Left ventricle myocardium superior (tissue), 1 donor: ENCODE measurements around the gene FGF18. TPM values are rescaled to one million over a fixed set of nuclear protein-coding genes. Genes with fewer than 3 reads are reported as not detected.
A peak's percentile ranks its signal among the peaks of the same experiment; 100 is the strongest.

Experiments
- ATAC-seq: fragments of 200-7000 bp; cut with Tn5 transposase; one replicate; pipeline ENCODE4 v1.9.1; 2020; ENCODE audit warnings: mild to moderate bottlenecking, moderate library complexity
- DNase-seq: peaks from one replicate; pipeline ENCODE4 v3.0.0-alpha.2; 2020
- intact Hi-C: fragments of 100-400 bp; cut with micrococcal nuclease; formaldehyde crosslinking; loops from one replicate; pipeline ENCODE4 v1.11.0; 2022
- total RNA-seq: library from RNA; stranded (reverse); fragmentation: NEBNext Ultra II Directional; extraction: Animal tissue kit (Norgen Biotek cat#: 25700); gene quantifications from one replicate; pipeline ENCODE4 v1.2.1, GENCODE V29; 2021
- donor health status: DM: no; HTN: yes; CAD: no; lungs with severe emphysema.

Gene FGF18
- total RNA-seq, 1 donor from 2014 or later: 18.5 TPM

DNA sequence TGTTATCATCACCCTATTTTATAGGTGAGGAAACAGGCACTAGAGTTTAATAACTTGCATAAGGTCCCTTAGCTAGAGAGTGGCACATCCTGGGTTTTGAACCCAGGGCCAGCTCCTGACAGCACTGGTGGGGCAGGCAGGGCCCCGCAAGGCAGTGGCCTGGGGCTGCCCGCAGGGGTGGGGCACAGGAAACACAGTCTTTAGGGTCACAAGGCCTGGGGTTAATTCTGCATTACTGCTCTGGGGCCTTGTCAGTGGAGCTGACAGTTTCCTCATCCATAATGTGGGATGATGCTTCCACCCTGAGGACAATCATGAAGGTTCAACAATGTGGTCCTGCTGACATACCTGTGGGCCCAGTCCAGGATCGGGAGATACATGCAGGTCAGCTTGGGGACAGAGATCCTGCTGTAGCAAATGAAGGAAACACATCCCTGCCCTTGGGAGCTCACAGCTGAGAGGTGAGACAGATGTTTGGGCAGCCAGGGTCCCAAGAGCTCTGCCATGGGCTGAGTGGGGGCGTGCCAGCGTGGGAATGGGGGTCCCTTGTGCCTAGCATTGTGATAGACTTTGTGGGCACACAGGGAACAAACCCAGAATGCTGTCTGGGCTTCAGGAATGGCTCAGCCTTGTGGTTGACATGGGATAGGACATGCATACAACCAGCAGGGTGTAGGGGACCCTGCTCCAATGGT, 14.7 kb downstream of the FGF18 start:
- no peak for ATAC-seq
- no peak for DNase-seq
- intact Hi-C loops: no loop called here

DNA sequence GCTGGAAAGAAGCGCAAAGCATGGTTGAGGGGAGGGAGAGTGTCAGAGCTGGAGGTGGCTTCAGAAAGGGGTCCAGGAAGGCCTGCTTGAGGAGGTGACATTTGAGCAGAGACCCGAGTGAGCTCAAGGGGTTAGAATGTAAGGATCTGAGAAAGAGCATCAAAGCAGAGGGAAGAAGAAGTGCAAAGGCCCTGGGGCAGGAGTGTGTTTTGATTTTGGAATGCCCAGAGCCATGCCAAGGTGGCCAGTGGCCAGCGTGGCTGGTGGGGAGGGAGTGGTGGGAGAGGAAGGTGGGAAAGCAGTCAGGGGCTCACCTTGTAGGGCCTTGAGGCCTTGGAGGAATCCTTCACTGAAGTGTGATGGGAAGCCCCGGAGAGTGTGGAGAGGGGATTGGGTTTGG, 15.4 kb downstream of the FGF18 start:
- intact Hi-C loops: no loop called here
- DNase-seq (no peak), ATAC-seq (no peak)

DNA sequence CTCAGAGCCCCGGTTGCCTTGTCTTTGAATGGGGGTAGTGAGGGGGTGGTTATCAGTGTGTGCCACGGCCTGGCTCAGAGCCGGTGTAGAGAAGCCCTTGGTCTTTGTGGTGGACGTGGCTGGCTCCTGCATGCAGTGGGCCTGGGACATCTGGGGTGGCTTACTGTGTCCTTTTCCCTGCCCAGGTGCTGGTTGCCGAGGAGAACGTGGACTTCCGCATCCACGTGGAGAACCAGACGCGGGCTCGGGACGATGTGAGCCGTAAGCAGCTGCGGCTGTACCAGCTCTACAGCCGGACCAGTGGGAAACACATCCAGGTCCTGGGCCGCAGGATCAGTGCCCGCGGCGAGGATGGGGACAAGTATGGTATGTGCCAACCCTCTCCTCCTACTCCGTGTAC, 16.5 kb downstream of the FGF18 start:
- intact Hi-C loops: no loop called here
- no peak for DNase-seq
- peak; percentile 8 for ATAC-seq

DNA sequence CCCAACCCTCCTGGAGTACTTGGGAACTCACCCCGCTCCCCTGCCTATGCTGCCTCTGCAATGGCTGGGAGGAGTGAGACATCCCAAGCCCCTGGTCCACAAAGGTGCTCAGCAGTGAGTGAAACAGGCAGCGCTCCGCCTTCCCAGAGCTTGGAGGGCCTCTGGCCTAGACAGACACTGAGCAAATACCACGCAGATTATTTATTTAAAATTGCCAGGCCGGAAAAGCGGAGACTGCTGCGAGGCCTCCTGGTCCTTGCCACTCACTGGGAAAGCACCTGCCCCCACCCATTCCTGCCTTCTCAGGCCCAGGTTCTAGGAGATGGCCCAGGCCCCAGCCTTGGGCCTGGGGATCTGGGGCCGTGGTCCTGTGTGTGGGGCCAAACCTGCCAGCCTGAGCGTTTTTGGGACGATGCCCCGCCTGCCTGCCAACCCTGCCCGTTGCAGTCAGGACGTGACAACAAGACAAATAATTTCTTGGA, 17.4 kb downstream of the FGF18 start:
- ATAC-seq (no peak), DNase-seq (no peak)
- intact Hi-C loops: no loop called here

DNA sequence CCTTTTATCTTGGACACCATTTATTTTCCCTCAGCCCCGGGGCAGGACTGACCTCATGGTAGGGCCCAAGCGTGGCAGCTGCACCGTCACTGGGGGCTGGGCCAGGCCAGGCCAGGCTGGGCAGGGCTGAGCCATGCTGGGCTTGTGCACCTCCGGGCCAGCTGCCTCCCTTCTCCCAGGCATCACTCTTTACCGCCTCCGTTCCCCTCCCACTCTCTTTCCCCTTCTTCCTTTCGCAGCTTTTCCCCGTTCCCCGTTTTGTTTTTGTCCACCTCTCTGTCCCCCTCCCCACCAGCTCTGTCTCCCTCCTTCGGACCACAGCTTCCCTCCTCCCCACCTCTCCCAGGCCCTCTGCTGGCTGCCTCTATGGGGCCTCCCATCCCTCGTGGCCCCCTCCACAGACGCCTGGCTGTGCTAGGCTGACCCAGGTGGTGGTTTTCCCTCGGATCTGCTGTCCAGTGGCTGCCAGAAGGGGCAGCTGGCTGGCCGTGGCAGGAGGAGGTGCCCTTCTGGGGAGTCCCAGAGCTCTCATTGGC, 17.9 kb downstream of the FGF18 start:
- DNase-seq (no peak), ATAC-seq (peak; percentile 30)
- intact Hi-C loops: no loop called here

DNA sequence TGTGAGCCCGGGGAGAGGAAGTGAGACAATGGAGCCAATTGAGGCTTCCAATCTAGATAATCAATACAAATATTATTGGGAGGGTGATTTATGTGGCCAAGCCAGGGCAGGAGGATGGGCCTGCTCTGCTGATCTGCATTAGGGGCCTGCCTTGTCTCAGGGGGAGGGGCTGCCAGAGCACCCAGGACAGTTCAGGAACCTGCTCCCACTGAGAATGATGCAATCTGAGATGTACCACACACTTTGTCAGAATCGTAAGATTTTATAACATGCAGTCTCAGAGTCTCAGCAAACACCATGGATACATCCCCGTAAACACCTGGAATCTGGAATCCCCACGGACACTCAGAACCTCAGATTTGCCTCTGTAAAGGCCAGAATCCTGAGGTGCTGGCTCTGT, 19.3 kb downstream of the FGF18 start:
- intact Hi-C loops: no loop called here
- DNase-seq (no peak), ATAC-seq (no peak)

DNA sequence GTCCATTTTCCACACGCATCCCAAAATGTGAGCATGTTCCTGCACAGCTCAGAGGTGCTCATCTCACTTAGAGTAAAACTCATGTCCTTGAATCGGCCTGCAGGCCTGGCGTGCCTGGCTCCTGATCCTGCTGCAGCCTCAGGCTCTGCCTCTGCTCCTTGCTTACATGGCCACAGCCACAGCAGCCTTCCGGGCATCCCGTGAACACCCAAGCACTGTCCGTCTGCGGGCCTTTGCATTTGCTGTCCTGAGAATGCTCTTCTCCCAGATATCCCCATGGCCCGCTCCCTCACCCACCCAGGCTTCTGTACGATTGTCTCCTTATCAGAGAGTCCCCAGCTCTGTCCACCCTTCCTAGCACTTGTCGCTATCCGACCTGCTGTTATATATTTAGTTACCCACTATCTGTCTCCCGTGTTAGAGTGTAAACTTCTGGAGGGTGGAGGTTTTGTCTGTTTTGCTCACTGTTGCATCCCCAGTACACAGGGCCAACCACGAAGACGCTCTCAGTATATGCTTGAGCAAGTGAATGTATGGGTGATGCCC, 21.9 kb downstream of the FGF18 start:
- DNase-seq (peak; percentile 56), ATAC-seq (peak; percentile 67)
- intact Hi-C loops: no loop called here

DNA sequence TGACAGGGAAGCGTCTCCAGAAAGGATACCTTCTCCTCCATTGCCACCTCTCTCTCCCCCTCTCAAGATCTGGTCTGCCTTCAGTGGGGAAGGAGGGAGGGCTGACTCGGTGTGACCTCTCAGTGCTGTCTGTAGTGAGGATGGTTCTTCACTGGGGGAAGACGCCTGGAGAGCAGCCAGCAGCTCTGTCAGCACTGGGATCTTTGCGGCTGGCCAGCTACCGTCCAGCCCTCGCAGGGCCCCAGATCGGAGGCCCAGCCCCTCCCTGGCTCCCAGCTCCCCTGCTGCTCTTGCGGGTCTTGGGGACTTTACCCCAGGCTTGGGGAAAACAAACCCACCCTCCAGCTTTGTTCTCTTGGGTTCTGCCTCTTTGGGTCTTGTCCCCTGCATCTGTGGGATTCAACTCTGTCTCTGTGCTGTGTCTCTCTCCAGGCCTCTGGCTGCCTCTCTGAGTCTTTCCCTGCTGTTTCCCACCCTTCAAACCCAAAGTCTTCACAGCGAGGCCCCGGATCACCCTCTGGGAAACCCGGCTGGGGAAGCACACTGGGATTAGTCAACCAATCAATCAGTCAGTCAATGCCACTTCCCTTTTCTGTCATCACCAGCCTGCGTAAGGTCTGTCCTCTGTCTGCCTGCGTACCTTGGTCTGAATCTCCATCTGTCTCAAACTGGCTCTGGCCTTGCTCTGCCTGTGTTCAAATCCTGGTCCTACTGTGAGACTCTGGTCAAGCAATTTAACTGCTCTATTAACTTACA, 23.0 kb downstream of the FGF18 start:
- peak; percentile 69 for DNase-seq
- peak; percentile 38 for ATAC-seq
- intact Hi-C loops: no loop called here

DNA sequence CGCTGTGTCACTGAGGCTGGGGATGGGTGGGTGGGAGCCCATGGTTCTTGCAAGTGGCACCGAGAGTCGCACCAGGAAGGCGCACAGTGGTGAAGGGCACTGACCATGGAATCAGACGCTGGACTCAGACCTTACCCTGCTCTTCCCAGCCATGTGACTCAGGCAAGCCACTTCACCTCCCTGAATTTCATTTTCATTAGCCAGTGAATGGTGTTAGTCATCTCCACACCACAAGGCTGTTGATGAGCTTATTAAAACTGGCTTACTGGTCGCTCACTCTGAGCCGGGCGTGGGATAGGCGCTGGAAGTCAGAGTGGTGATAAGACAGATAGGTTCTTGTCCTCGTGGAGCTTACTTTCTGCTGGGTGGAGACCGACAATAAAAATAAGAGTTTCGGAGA, 25.1 kb downstream of the FGF18 start:
- intact Hi-C loops: no loop called here
- no peak for DNase-seq

DNA sequence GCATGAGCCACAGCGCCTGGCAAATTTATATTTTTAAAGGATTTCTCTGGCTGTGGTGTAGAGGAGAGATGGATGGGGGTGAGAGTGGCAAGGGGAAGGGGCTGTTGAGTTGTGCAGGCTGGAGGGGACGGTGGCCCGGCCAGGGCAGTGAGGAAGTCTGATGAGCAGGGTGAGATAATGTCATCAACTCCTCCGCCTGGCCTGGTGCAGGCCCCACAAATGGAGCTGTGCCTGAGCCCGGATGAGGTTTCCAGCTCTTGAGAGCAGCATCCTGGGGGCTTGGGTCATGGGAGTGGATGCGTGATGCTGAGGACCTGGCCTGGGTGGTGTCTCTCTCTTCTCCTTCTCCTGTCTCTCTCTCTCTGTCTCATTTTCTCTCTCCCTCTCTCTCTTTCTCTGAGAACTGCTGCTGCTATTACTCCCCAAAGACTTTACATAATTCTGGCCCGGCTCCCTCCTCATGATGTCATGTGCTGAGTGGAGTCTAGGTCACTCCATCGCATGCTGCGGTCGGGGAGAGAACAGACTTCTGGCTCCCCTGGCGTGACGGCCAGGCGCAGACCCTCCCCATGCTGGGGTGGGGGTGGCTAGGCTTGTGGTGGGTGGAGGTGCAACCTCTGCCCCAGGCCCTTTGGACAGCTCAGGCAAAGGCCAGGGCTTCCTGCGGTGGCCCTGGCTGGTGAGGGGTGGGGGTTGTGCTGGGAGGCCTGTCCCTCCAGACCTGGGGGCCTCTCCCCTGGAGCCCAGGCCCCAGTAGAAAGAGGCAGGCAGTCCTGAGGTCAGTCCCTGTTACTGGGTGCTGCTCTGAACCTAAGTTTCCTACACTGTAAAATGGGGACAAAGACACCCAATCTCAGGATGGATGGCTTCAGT, 26.4 kb downstream of the FGF18 start:
- intact Hi-C loops: no loop called here
- DNase-seq (peak; percentile 75), ATAC-seq (peak; percentile 69)

More for the DNA sequence above, 25.1 kb downstream of the FGF18 start:
- ATAC-seq: no peak

DNA sequence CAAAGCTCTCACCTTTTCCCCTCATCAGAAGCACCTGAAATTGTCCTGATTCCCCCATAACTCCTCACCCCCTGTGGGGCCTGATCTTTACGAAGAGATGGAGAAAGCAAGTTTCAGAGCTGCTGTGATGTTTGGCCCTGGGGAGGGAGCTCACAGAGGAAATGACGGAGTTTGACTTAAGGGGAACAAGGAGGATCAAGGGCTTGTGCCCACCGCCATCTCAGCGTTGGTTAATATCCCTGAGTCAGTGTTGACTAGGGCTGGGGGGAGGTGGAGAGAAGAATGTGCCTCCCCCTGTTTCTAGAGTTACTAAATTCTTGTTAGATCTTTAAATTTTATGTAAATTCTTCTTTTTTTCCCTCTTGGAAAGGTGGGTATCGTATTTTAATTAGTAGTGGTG, 27.8 kb downstream of the FGF18 start:
- ATAC-seq (no peak), DNase-seq (no peak)
- intact Hi-C loops: no loop called here

DNA sequence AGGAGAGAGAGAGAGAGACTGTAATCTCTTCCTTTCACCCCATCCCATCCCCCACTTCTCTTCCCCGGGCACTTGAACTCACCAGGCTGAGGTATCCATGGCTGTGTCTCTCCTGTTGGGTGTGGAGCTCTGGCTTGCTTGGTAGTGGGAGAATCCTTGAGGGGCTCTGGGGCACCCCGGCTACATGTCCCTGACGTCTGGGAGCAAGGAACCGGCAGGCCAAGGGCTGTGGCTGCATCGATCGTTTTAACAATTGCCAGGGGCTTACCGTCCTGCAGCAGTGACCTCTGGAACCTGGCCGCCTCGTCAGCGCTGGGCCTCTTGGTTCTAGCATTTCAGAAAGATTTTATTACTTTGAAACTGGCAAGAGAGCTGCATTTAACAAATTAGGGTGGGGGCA, 30.0 kb downstream of the FGF18 start:
- DNase-seq: no peak
- no peak for ATAC-seq
- intact Hi-C loops: no loop called here

DNA sequence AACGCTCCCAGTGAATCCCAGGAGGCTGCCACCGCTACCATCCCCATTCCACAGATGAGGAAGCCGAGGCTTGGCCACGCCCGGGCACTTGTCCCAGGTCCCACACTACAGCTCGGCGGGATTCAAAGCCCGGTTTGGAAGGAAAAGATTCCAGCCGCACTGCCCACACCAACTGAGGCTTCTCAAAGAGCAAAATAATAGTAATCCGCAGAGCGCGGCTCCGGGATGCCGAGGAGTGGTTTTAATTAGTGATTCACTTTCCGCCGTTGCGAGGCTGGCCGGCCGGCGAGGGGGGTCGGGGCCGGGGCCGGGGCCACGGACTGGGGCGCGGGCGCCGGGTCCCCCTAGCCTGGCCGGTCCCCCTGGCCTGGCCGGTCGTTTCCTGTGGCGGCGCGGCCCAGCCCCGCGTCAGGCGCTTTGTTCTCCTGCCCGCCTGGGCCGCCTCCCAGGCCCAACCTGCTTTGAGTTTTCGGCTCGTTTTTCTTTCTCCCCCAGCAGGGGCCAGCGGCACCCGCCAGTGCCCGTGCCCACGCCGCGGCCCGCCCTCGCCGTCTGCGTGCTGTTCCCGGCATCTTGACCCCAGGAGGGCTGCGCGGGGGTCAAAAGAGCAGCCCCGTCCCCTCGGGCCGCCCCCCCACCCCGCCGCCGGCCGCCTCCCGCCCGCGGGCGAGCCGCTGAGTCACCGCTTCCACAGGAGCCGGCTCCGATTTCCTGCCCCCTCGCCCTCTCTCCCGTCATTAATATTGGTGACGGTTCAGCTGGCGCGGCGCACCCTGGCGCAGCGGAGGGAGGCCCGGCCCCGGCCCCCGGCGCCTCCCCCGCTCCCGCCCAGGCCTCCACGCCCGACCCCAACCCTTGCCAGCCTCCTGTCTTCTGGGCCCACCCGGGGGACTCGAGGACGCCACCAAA, 31.2 kb downstream of the FGF18 start:
- ATAC-seq: peak; percentile 50
- DNase-seq: peak; percentile 72
- intact Hi-C loops: no loop called here

DNA sequence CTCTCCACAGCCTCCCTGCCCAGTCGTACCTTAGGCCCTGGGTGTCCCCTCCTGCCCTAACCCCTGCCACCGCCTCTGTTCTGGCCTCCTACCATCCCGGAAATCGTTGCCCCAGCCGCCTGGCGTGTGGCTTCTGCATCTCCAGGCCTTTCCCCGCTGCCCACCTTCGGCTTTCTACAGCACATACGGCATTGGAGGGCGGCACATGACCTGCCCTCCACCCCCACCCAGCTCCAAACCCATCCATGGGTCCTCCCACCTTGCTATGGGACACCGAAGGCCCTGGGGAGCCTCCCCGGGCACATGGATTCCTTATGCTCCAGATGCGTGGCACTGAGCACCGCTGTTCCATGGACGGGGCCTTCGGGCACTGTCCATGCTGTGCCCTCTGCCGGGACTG, 32.0 kb downstream of the FGF18 start:
- ATAC-seq (no peak), DNase-seq (no peak)
- intact Hi-C loops: no loop called here

DNA sequence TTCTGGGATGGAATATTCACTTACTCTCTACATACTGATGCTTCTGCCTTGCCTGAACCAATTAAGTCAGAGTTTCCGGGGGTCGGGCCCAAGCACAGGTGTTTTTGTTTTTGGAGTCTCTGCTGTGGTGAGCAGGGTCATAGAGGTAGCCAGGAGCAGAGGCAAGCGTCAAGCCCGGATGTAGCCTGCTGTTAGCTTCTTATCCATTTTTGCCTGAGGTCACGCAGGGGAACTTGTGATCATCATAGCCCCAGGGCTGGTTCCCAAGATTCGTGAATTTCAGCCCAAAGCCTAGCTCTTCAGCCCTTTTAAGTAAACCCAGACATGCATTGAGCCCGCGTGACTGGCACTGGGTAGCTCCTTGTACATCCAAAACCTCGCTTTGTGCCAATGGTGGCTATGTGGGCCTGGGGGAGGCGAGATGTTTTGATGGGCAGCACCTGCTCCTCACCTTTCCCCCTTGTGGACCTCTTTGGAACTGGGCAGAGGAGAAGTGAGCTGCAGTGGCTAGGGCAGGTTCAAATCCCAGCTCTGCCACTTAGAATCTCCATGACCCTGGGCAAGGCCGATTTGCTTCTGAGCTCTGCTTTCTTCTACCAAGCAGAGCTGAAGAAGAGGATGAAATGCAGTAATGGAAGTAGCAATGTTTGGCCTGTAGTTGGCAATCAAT, 33.7 kb downstream of the FGF18 start:
- DNase-seq (no peak), ATAC-seq (no peak)
- intact Hi-C loops: no loop called here

DNA sequence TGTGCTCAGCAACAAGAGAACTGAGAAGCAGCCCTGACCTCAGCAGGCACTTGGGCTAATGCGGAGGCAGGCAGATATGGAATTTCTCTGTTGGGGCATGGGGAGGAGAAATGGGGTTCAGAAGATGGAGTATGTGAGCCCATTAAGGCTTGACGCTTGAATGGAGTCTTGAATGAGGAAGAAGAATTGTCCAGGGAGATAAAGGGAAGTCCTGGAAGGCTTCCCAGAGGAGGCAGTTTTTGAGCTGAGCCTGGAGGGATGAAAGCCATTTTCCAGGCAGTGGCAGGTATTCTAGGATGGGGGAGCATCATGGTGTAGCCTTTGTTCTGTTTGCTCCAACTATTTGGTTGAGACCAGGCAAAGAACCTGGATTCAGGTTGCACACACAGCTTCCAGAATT, 34.5 kb downstream of the FGF18 start:
- ATAC-seq: no peak
- intact Hi-C loops: no loop called here
- DNase-seq: no peak

DNA sequence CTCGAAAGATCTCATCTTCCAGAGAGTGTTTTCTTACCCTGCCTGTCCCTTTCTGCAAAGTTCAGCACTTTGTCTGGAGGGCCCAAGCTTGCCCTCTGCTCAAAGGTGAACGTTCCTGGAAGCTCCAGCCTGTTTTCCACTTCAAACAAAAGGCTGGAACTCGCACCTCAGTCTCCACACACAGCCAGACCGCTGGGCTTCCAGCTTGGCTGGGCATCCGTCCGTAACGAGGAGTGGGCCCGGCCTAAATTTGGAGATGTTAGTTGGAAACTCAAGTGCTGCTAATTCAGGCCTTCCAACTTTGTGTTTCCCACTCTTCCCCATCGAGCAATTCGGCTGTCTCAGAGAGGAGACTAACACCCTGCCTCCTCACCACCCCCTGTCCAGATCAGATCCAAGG, 35.1 kb downstream of the FGF18 start:
- DNase-seq (no peak), ATAC-seq (peak; percentile 70)
- intact Hi-C loops: no loop called here

DNA sequence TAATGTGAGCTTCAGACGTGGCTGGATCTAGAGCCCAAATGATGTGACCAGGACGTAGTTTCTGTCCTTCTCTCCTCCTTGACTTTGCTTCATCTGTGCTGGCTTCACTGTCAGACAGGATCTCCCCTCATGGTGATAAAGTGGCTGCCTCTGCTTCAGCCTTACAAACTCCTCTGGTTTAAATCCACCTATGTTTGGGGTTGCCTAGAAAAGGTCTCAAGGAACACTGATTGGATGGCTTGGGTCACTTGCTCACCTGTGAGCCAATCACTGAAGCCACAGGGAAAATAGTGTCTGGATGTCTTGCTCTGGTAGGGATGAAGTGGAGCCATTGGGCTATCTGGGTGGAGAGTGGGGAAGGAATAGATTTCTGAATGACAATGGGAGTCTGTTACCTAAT, 36.1 kb downstream of the FGF18 start:
- intact Hi-C loops: no loop called here
- ATAC-seq (no peak), DNase-seq (no peak)
